HepG2 (cell line): ENCODE data around the gene LINGO3. TPM values are rescaled to one million over a fixed set of nuclear protein-coding genes. Genes with fewer than 3 reads are reported as not detected.
A peak's percentile ranks its signal among the peaks of the same experiment; 100 is the strongest.

Experiments
- ATF7 ChIP-seq, 2 experiments: fragments of 450-650 bp in 1 of 2; sonication (generic) in 1 of 2; formaldehyde crosslinking in 1 of 2; IDR thresholded peaks; 2 replicates each; pipeline versions ENCODE4 v1.4.0 to v1.6.1; 2016 to 2020; ENCODE audit warnings: antibody characterized with exemption in 1 of 2, mild to moderate bottlenecking in 1 of 2, missing genetic modification reagents in 1 of 2
- CC2D1A ChIP-seq: sonication (generic); formaldehyde crosslinking; IDR thresholded peaks from 2 replicates; pipeline ENCODE4 v1.8.1; 2023; ENCODE audit warnings: mild to moderate bottlenecking, missing genetic modification reagents
- CHD4 ChIP-seq: fragments of 200-600 bp; sonication (generic); IDR thresholded peaks from 2 replicates; pipeline ENCODE4 v1.7.0; 2017; ENCODE audit warnings: mild to moderate bottlenecking, low read length, borderline replicate concordance
- DNMT3B ChIP-seq: conservative IDR thresholded peaks from 2 replicates; pipeline ENCODE4 v1.6.1; 2016; ENCODE audit warnings: missing biosample characterization, control low read depth
- HNRNPLL ChIP-seq: fragments of 200-400 bp; formaldehyde crosslinking; IDR thresholded peaks from 2 replicates; pipeline ENCODE4 v1.6.1; 2017; ENCODE audit warnings: mild to moderate bottlenecking, low read depth, low read length; ENCODE audit not compliant: poor library complexity, severe bottlenecking
- MAF1 ChIP-seq: sonication (generic); formaldehyde crosslinking; IDR thresholded peaks from 2 replicates; pipeline ENCODE4 v1.5.0; 2020; ENCODE audit warnings: missing genetic modification reagents, borderline replicate concordance
- NR2F6 ChIP-seq, 2 experiments: IDR thresholded peaks; 2 replicates each; pipeline ENCODE4 v1.6.1; 2016; ENCODE audit warnings: antibody characterized with exemption in 1 of 2, mild to moderate bottlenecking in 1 of 2
- NRL ChIP-seq: sonication (generic); formaldehyde crosslinking; IDR thresholded peaks from 2 replicates; pipeline ENCODE4 v1.5.0; 2020; ENCODE audit warnings: missing genetic modification reagents, mild to moderate bottlenecking, moderate library complexity, borderline replicate concordance
- ONECUT2 ChIP-seq: sonication (generic); formaldehyde crosslinking; IDR thresholded peaks from 2 replicates; pipeline ENCODE4 v1.4.0; 2020; ENCODE audit warnings: missing genetic modification reagents
- PHF8 ChIP-seq: sonication (generic); formaldehyde crosslinking; IDR thresholded peaks from 2 replicates; pipeline ENCODE4 v1.5.0; 2020; ENCODE audit warnings: missing genetic modification reagents
- RFX1 ChIP-seq: fragments of 450-650 bp; IDR thresholded peaks from 2 replicates; pipeline ENCODE4 v1.6.1; 2017
- SP4 ChIP-seq: sonication (generic); formaldehyde crosslinking; IDR thresholded peaks from 2 replicates; pipeline ENCODE4 v1.8.1; 2023; ENCODE audit warnings: mild to moderate bottlenecking, missing genetic modification reagents
- U2AF2 ChIP-seq: fragments of 200-400 bp; formaldehyde crosslinking; IDR thresholded peaks from 2 replicates; pipeline ENCODE4 v1.6.1; 2017; ENCODE audit warnings: low read depth, mild to moderate bottlenecking, low read length
- YEATS2 ChIP-seq: sonication (generic); formaldehyde crosslinking; IDR thresholded peaks from 2 replicates; pipeline ENCODE4 v1.4.0; 2020; ENCODE audit warnings: missing genetic modification reagents, borderline replicate concordance
- YEATS4 ChIP-seq: sonication (generic); formaldehyde crosslinking; IDR thresholded peaks from 2 replicates; pipeline ENCODE4 v1.4.0; 2020; ENCODE audit warnings: missing genetic modification reagents, borderline replicate concordance
- ZNF142 ChIP-seq: sonication (generic); formaldehyde crosslinking; IDR thresholded peaks from 2 replicates; pipeline ENCODE4 v1.4.0; 2020; ENCODE audit warnings: missing genetic modification reagents
- ZNF557 ChIP-seq: sonication (generic); formaldehyde crosslinking; IDR thresholded peaks from 2 replicates; pipeline ENCODE4 v1.4.0; 2020; ENCODE audit warnings: missing genetic modification reagents
- ZNF644 ChIP-seq: IDR thresholded peaks from 2 replicates; pipeline ENCODE4 v1.6.1; 2016; ENCODE audit warnings: low read depth
- ZNF652 ChIP-seq: IDR thresholded peaks from 2 replicates; pipeline ENCODE4 v1.6.1; 2016; ENCODE audit warnings: low read depth, borderline replicate concordance
- ZNF782 ChIP-seq: sonication (generic); formaldehyde crosslinking; IDR thresholded peaks from 2 replicates; pipeline ENCODE4 v1.4.0; 2020; ENCODE audit warnings: missing genetic modification reagents, mild to moderate bottlenecking, borderline replicate concordance
- ZNF792 ChIP-seq: IDR thresholded peaks from 2 replicates; pipeline ENCODE4 v1.6.1; 2016
- polyA plus RNA-seq, 8 experiments: library from polyadenylated mRNA; depleted of rRNA in 3 of 8; stranded (reverse) in 7 of 8; unstranded in 1 of 8; fragments of >200 nt; fragmentation: Illumina TruSeq in 4 of 8; extraction: Trizol in 4 of 8; gene quantifications; 2 replicates each; pipeline versions ENCODE4 v1.2.1 to v1.2.3, GENCODE V29; 2011 to 2016; ENCODE audit warnings: low read depth in 4 of 8, missing spikeins in 1 of 8, mixed read lengths in 1 of 8; ENCODE audit not compliant: insufficient read depth in 1 of 8
- total RNA-seq, 5 experiments: library from RNA; depleted of rRNA; stranded (reverse); fragments of >200 nt; fragmentation: Illumina TruSeq; extraction: Trizol; gene quantifications; 2 replicates each; pipeline ENCODE4 v1.2.3, GENCODE V29; 2016; ENCODE audit warnings: low read depth in 1 of 5
- TF ChIP-seq, protein P1 (sequence below): sonication (generic); formaldehyde crosslinking; IDR thresholded peaks from 2 replicates; pipeline ENCODE4 v1.4.0; 2020; ENCODE audit warnings: missing genetic modification reagents, borderline replicate concordance
- TF ChIP-seq, protein P2 (sequence below): sonication (generic); formaldehyde crosslinking; conservative IDR thresholded peaks from 2 replicates; pipeline ENCODE4 v1.8.0; 2022; ENCODE audit warnings: missing genetic modification reagents

The LINGO3 gene
- total and polyA plus RNA-seq, 2 of the 13 experiments (the other 11 are each of a cell fraction or from before 2014, with no cell fraction given), result not detected

DNA sequence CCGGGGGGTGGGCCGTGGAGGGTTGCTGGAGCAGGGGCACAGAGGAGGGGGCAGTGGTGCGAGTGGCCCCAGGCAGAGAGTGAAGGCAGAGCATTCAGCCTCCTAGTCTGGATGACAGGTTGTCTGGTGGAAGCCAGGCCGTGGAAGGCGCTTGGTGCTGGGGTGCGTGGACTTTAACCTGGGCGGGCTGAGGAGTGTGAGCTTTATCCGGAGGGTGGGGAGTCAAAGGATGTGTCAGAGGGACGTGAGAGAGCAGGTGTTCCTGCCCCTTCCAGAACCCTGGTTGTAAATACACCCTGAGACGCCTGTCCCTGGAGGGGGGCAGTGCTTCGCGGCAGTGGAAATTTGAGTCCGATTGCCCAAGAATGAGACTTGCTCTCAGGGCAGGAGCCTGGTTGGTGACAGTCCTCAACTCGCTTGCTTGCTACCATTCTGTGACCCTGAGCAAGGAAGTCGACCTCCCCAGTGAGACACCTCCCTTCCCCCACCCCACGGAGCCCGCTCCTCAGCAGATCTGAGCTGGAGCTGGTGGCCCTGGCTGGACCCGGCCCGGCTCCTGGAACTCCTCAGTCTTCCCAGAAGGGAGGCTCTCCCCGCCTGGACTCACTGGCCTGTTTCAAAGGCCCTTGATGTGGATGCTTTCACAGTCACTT lies 22.8 kb upstream of the LINGO3 start (continued):
- TF ChIP-seq ZNF142 (CRISPR knock-in tag) (no peak), CC2D1A (CRISPR knock-in tag) (no peak), CHD4 (no peak), ONECUT2 (CRISPR knock-in tag) (no peak), MAF1 (CRISPR knock-in tag) (no peak), HNRNPLL (no peak), RFX1 (no peak), ZNF782 (CRISPR knock-in tag) (no peak), YEATS4 (CRISPR knock-in tag) (peak; percentile 40), NR2F6 (IDR thresholded peaks at IDR 0.05) (peak; percentile 25; the same call in 1 of the 2 replicates), NR2F6 (CRISPR knock-in tag; IDR thresholded peaks at IDR 0.05) (no peak), ZNF644 (CRISPR knock-in tag) (no peak), ZNF652 (CRISPR knock-in tag) (no peak), U2AF2 (no peak), DNMT3B (CRISPR knock-in tag) (no peak), ATF7 (IDR thresholded peaks at IDR 0.05) (no peak), ATF7 (CRISPR knock-in tag; IDR thresholded peaks at IDR 0.05) (no peak), ZNF792 (CRISPR knock-in tag) (no peak), ZNF557 (CRISPR knock-in tag) (peak; percentile 40; the same call in 1 of the 2 replicates), PHF8 (CRISPR knock-in tag) (no peak), SP4 (CRISPR knock-in tag) (no peak), YEATS2 (CRISPR knock-in tag) (no peak), NRL (CRISPR knock-in tag) (no peak)
- TF ChIP-seq, protein P1, sequence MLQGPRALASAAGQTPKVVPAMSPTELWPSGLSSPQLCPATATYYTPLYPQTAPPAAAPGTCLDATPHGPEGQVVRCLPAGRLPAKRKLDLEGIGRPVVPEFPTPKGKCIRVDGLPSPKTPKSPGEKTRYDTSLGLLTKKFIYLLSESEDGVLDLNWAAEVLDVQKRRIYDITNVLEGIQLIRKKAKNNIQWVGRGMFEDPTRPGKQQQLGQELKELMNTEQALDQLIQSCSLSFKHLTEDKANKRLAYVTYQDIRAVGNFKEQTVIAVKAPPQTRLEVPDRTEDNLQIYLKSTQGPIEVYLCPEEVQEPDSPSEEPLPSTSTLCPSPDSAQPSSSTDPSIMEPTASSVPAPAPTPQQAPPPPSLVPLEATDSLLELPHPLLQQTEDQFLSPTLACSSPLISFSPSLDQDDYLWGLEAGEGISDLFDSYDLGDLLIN (CRISPR knock-in tag), result no peak
- TF ChIP-seq, protein P2, sequence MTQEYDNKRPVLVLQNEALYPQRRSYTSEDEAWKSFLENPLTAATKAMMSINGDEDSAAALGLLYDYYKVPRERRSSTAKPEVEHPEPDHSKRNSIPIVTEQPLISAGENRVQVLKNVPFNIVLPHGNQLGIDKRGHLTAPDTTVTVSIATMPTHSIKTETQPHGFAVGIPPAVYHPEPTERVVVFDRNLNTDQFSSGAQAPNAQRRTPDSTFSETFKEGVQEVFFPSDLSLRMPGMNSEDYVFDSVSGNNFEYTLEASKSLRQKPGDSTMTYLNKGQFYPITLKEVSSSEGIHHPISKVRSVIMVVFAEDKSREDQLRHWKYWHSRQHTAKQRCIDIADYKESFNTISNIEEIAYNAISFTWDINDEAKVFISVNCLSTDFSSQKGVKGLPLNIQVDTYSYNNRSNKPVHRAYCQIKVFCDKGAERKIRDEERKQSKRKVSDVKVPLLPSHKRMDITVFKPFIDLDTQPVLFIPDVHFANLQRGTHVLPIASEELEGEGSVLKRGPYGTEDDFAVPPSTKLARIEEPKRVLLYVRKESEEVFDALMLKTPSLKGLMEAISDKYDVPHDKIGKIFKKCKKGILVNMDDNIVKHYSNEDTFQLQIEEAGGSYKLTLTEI (CRISPR knock-in tag), result no peak
